Effector CD4-positive, alpha-beta T cell (primary cell): Measurements from ENCODE around the gene GPR153. TPM values are rescaled to one million over a fixed set of nuclear protein-coding genes. Genes with fewer than 3 reads are reported as not detected.
"Not testable (repeated sequence)": the region's sequence is repeated elsewhere in the genome, so short reads cannot be mapped to it uniquely, and the experiment has no call there.

Source experiments
- DNase-seq: peaks from one replicate; pipeline ENCODE4 v3.0.0-alpha.2; 2020
- total RNA-seq: gene quantifications from one replicate; lab custom pipeline; 2026; lab: John Stamatoyannopoulos, UW

GPR153 gene
- not detected for total RNA-seq

GRCh38 chr1:6260961-6261614 is at the start of gene GPR153:
TSS of gene GPR153 (minus strand) at chr1:6261098. CDS start at chr1:6254905, 6,193 bp downstream.
- DNase-seq, result no peak

GRCh38 chr1:6310116-6310848 is 49.4 kb upstream of the GPR153 start:
- DNase-seq, result no peak

GRCh38 chr1:6309564-6309963 is 48.7 kb upstream of the GPR153 start:
- no peak for DNase-seq

GRCh38 chr1:6308449-6308848 is 47.6 kb upstream of the GPR153 start:
- no peak for DNase-seq

- not testable (repeated sequence) for DNase-seq
Measured at GRCh38 chr1:6307682-6308081, 46.8 kb upstream of the GPR153 start.

- DNase-seq, result no peak
Measured at GRCh38 chr1:6307099-6307498, 46.2 kb upstream of the GPR153 start.

GRCh38 chr1:6303397-6304012 is 42.6 kb upstream of the GPR153 start:
- DNase-seq, result no peak

GRCh38 chr1:6302568-6302967 is 41.7 kb upstream of the GPR153 start:
- no peak for DNase-seq

GRCh38 chr1:6301526-6301925 is 40.6 kb upstream of the GPR153 start:
- no peak for DNase-seq

GRCh38 chr1:6300342-6301048 is 39.6 kb upstream of the GPR153 start:
- DNase-seq, result no peak

- no peak for DNase-seq
Measured at GRCh38 chr1:6299557-6300165, 38.8 kb upstream of the GPR153 start.

GRCh38 chr1:6298940-6299465 is 38.1 kb upstream of the GPR153 start:
- no peak for DNase-seq

- no peak for DNase-seq
Measured at GRCh38 chr1:6298530-6298929, 37.6 kb upstream of the GPR153 start.

GRCh38 chr1:6295910-6296309 is 35.0 kb upstream of the GPR153 start:
- DNase-seq, result no peak

- DNase-seq, result no peak
Measured at GRCh38 chr1:6294890-6295556, 34.1 kb upstream of the GPR153 start.

GRCh38 chr1:6294080-6294889 is 33.4 kb upstream of the GPR153 start:
- no peak for DNase-seq

- DNase-seq, result no peak
Measured at GRCh38 chr1:6292102-6292501, 31.2 kb upstream of the GPR153 start.

GRCh38 chr1:6288665-6289064 is 27.8 kb upstream of the GPR153 start:
- no peak for DNase-seq

- DNase-seq, result no peak
Measured at GRCh38 chr1:6288026-6288425, 27.1 kb upstream of the GPR153 start.

GRCh38 chr1:6287431-6287886 is 26.6 kb upstream of the GPR153 start:
- no peak for DNase-seq

- no peak for DNase-seq
Measured at GRCh38 chr1:6287029-6287428, 26.1 kb upstream of the GPR153 start.
